Fibroblast of skin of scalp (primary cell): ENCODE results near the gene MAP6D1.

Experiments
- DNase-seq: peaks from one replicate; pipeline ENCODE4 v3.0.0-alpha.2; 2013

The MAP6D1 gene

GRCh38 chr3:183822631-183823030 lies 2.7 kb downstream of the MAP6D1 start:
- DNase-seq = no peak

DNA sequence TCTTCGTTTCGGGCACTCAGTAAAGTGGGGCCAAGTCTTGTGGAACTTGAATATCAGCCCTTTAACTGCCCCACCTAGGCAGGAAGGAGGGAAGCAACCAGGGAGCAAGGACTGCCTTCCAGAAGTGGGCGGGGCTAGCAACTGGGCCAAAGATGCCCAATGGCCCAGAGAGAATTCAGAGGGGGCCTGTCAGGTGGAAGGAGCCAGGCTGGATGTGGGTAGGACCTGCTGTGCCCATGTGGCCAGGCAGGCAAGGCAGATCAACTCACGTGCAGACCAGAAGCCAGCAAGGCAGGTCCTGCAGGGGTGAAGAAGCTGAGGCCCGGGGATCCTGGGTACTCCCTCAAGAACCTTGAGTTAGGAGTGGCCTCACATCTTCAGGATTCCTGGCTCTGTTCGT lies 5.5 kb downstream of the MAP6D1 start:
- DNase-seq = no peak

DNA sequence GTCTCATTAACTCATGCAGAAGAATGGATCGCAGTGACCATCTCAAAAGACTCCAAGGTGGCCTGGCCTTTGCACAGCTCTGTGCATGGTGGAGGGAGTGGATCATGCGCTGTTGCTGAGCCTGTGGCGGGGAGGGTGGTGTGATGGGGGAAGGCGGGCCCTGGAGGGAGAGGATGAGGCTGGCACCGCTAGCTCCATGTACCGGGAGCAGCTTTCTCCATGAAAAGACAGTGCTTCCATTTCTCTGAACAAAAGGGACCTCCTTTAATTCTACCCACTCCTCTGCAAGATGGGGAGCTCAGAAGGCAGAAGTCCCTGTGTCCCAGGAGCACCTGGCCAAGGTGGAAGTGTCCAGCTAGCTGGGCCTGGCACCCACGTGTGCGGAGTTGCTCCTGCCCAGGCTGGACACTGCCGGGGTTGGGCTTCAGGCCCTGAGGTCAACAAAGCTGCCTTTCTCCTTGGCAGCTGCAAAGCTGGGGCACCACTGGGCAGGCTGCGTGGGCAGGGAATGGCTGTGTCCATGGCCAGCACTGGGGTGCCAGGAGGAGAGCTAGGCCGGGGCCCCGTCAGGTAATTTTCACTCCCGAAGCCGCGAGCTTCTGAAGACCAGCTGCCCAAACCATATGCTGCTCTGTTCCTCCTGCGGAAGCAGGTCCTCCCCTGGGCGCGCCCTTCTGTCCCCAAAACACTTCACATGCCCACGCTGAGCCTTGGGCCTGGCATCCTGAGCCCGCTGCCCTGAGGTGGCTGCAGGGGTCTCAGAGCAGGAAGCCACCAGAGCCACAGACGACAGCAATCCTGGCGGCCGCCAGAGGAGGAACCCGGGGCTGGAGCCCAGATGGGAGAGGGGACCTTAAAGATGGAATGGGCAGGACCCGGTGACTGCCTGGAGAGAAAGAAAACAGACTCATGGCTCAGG lies 6.4 kb downstream of the MAP6D1 start:
- no peak for DNase-seq

DNA sequence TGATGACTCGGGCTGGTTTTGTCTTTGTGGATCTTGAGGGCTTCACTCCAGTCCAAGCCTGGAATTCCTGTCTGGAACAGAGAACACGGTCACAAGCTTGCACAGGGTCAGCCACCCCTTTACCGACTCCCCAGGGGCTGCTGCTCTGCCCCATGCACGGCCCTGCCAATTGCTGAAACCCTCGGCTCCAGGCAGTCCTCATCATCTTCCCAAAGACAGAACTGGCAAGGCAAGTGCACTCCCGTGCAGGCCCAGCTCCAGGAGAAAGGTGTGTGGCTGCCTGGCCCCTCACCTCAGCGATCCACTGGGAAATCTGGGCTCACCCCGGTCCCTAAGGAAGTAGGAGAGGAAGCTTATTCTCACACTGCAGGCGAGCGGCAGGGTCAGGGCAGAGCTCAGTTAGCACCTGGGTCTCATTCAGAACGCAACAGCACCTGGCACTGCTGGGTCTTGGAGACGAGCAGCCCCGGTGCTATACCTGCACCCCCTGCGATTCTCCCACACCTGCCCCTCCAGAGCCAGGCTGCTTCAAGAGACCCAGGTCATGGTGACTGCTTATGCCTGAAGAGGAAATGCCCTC lies 7.2 kb downstream of the MAP6D1 start:
- no peak for DNase-seq

GRCh38 chr3:183817639-183818038 lies 7.7 kb downstream of the MAP6D1 start:
- DNase-seq = no peak

GRCh38 chr3:183816681-183817510 lies 8.5 kb downstream of the MAP6D1 start:
- DNase-seq = no peak

GRCh38 chr3:183815951-183816475 lies 9.4 kb downstream of the MAP6D1 start:
- no peak for DNase-seq

DNA sequence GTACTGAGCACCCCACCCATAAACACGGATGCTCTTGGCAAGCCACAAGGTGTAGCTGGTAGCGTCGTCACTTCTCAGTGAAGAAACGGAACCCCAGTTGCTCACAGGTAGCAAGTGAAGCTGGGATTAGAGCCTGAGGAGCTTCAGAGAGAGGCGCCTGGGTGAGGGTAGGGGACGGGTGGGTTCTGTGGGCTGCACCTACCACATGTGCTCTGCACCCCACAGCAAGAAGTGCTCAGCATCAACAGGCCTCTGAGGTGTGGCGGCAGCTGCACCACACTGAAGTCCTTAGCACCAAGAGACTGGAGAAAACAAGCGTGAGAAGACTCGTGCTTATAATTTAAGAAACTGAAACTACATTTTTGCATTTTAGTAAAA lies 9.8 kb downstream of the MAP6D1 start:
- no peak for DNase-seq

- DNase-seq = no peak
Observed at GRCh38 chr3:183814240-183814639, 11.1 kb downstream of the MAP6D1 start.

GRCh38 chr3:183812761-183813445 lies 12.5 kb downstream of the MAP6D1 start:
- DNase-seq = no peak

DNA sequence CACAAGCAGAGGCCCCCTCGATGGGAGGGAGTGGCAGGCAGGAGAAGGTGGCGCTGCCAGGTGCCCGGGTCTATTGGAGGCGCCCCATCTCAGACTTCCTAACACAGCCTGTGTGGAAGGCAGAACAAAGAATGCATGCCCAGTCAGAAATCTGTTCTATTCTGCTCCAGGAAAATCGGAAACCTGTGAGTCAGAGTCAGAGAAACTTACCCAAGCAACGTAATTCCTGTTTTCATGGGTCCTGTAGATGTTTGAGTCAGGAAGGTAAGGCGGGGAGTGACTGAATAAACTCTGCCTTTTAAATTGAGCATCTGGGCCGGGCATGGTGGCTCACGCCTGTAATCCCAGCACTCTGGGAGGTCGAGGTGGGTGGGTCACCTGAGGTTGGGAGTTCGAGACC lies 13.7 kb downstream of the MAP6D1 start:
- DNase-seq = no peak

GRCh38 chr3:183810643-183811594 lies 14.5 kb downstream of the MAP6D1 start:
- DNase-seq = no peak

- no peak for DNase-seq
Observed at GRCh38 chr3:183809270-183809669, 16.1 kb downstream of the MAP6D1 start.

DNA sequence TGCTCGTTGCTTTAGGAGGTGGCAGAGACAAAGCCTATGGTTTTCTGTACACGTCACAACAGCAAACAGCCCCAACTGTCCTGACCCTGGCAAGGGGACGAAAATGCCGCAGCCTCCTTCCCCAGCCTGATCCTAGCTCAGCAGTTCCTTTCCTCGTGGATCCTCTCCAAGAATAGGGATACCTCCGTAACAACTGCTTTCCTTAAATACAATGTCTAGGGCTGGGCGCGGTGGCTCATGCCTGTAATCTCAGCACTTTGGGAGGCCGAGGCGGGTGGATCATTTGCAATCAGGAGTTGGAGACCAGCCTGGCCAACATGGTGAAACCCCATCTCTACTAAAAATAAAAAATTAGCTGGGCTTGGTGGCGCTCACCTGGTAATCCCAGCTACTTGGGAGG lies 17.0 kb downstream of the MAP6D1 start:
- no peak for DNase-seq

DNA sequence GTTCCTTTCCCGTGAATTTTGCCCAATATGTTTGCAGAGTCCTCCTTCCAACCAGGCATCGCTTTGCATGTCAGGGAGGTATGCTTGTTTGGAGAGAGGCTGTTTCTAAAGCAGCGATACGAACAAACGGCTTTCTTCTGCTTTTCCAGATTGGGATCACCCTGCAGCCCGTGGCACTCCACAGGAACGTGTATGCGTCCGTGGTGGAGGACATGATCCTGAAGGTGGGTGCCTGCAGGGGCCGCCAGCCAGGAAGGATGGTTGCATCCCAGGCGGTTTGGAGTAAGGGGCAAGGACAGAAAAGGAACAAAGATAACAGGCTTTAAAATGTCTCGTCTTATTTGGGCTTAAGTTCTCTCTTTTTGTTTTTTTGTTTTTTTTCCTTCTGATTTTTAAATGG lies 17.5 kb downstream of the MAP6D1 start:
- no peak for DNase-seq

DNA sequence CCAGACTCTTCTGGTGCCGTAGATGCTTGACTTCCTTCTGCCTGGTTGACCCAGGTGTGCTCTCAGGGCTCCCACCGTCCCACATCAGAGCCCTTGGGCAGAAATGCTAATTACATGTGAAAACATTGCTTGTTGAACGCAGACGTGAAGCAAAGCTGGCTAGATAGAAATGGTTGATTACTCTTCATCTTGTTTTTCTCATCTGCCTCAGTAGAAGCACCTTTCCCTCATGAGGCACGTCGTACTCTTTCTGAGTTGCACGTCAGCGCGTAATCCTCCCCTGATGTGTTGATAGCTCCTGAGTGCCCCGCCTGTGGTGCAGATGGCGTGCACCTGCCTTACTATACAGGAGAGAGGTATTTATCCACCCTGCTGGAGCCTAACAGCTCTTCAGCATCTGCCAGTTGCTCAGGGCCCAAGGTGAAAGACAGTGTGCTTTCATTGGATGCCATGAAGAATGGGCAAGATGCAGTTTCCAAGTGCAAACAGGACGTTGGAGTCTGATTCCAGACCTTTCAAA lies 18.1 kb downstream of the MAP6D1 start:
- DNase-seq = no peak

- no peak for DNase-seq
Observed at GRCh38 chr3:183802989-183803388, 22.4 kb downstream of the MAP6D1 start.

GRCh38 chr3:183801601-183802000 lies 23.8 kb downstream of the MAP6D1 start:
- no peak for DNase-seq

- no peak for DNase-seq
Observed at GRCh38 chr3:183800243-183800863, 25.0 kb downstream of the MAP6D1 start.

- DNase-seq = no peak
Observed at GRCh38 chr3:183799461-183799860, 25.9 kb downstream of the MAP6D1 start.

DNA sequence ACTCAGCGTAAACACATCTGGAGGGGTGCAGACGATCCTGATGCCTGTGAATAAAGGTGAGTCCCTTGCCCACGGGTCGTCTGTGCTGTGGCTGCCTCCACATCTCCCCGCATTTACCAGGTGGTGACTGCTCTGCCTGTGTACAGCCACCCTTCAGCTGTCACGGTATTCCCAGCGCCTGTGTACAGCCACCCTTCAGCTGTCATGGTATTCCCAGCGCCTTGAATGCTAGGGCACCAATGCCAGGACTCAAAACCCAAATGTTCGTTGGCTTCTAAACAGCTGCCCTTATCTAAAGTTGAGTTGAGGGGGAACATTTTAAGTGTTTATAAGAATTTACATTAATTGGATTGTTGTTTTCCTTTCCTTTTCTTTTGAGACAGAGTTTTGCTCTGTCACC lies 27.4 kb downstream of the MAP6D1 start:
- no peak for DNase-seq
